Fibroblast of skin of left biceps (primary cell): ENCODE data around the gene PDP2.
"Not testable (repeated sequence)": the region's sequence is repeated elsewhere in the genome, so short reads cannot be mapped to it uniquely, and the experiment has no call there.

Experiments
- DNase-seq, 2 experiments: peaks; one replicate each; pipeline ENCODE4 v3.0.0-alpha.2; 2013; ENCODE audit warnings: low read depth in 2 of 2

Gene PDP2

GRCh38 chr16:66853261-66854139 is 26.8 kb upstream of the PDP2 start:
- no peak for DNase-seq

- no peak for DNase-seq
Observed at GRCh38 chr16:66856184-66856730, 24.1 kb upstream of the PDP2 start.

GRCh38 chr16:66856801-66857200 is 23.5 kb upstream of the PDP2 start:
- no peak for DNase-seq

GRCh38 chr16:66857437-66857836 is 22.9 kb upstream of the PDP2 start:
- DNase-seq, result no peak

- DNase-seq, result no peak
Observed at GRCh38 chr16:66858740-66859396, 21.4 kb upstream of the PDP2 start.

- no peak for DNase-seq
Observed at GRCh38 chr16:66859397-66860068, 20.8 kb upstream of the PDP2 start.

- DNase-seq, result no peak
Observed at GRCh38 chr16:66862023-66862520, 18.2 kb upstream of the PDP2 start.

GRCh38 chr16:66863707-66864106 is 16.6 kb upstream of the PDP2 start:
- DNase-seq, result no peak

- no peak for DNase-seq
Observed at GRCh38 chr16:66869424-66869823, 10.9 kb upstream of the PDP2 start.

- not testable (repeated sequence) for DNase-seq
Observed at GRCh38 chr16:66871363-66871762, 9.0 kb upstream of the PDP2 start.

- DNase-seq, result no peak
Observed at GRCh38 chr16:66871840-66872239, 8.5 kb upstream of the PDP2 start.

- no peak for DNase-seq
Observed at GRCh38 chr16:66872559-66872942, 7.8 kb upstream of the PDP2 start.

GRCh38 chr16:66872943-66873684 is 7.2 kb upstream of the PDP2 start:
- DNase-seq, result peak; percentile 96

GRCh38 chr16:66873685-66874055 is 6.6 kb upstream of the PDP2 start:
- no peak for DNase-seq

- DNase-seq, result no peak
Observed at GRCh38 chr16:66874079-66874775, 6.1 kb upstream of the PDP2 start.

GRCh38 chr16:66878067-66878466 is 2.2 kb upstream of the PDP2 start:
- DNase-seq, result no peak

- DNase-seq, result no peak
Observed at GRCh38 chr16:66881014-66881417, 701 bp downstream of the PDP2 start.

- no peak for DNase-seq
Observed at GRCh38 chr16:66881560-66881959, 1.2 kb downstream of the PDP2 start.

GRCh38 chr16:66881964-66882508 is 1.7 kb downstream of the PDP2 start:
- DNase-seq, result no peak

GRCh38 chr16:66882702-66883101 is 2.4 kb downstream of the PDP2 start:
- no peak for DNase-seq

GRCh38 chr16:66885491-66885890 is 5.2 kb downstream of the PDP2 start:
- DNase-seq, result no peak
